Fibroblast of skin of left quadriceps (primary cell): Measurements from ENCODE around the gene ANGPTL2.

ENCODE experiments used
- DNase-seq, 2 experiments: peaks; one replicate each; pipeline ENCODE4 v3.0.0-alpha.2; 2013; ENCODE audit warnings: low read depth in 2 of 2

The ANGPTL2 gene

GRCh38 chr9:127136880-127137639 is 14.6 kb upstream of the ANGPTL2 start:
- no peak for DNase-seq

- DNase-seq: no peak
Measured at GRCh38 chr9:127136081-127136879, 13.8 kb upstream of the ANGPTL2 start.

GRCh38 chr9:127135056-127135745 is 12.8 kb upstream of the ANGPTL2 start:
- no peak for DNase-seq

GRCh38 chr9:127133739-127134167 is 11.3 kb upstream of the ANGPTL2 start:
- DNase-seq: peak; percentile 48

GRCh38 chr9:127132921-127133647 is 10.6 kb upstream of the ANGPTL2 start:
- peak in 1 of 2 experiments; percentile 34 for DNase-seq

GRCh38 chr9:127132375-127132774 is 9.9 kb upstream of the ANGPTL2 start:
- DNase-seq: no peak

- no peak for DNase-seq
Measured at GRCh38 chr9:127131871-127132270, 9.4 kb upstream of the ANGPTL2 start.

GRCh38 chr9:127130661-127131538 is 8.5 kb upstream of the ANGPTL2 start:
- peak; percentile 88 to 89 for DNase-seq

GRCh38 chr9:127130235-127130634 is 7.8 kb upstream of the ANGPTL2 start:
- DNase-seq: no peak

GRCh38 chr9:127129718-127130085 is 7.3 kb upstream of the ANGPTL2 start:
- DNase-seq: no peak

- no peak for DNase-seq
Measured at GRCh38 chr9:127129073-127129717, 6.8 kb upstream of the ANGPTL2 start.

GRCh38 chr9:127128341-127129072 is 6.1 kb upstream of the ANGPTL2 start:
- no peak for DNase-seq

GRCh38 chr9:127126971-127127370 is 4.5 kb upstream of the ANGPTL2 start:
- DNase-seq: no peak

GRCh38 chr9:127124792-127125191 is 2.4 kb upstream of the ANGPTL2 start:
- no peak for DNase-seq

GRCh38 chr9:127124111-127124531 is 1.7 kb upstream of the ANGPTL2 start:
- DNase-seq: no peak

- DNase-seq: no peak
Measured at GRCh38 chr9:127123064-127123890, 842 bp upstream of the ANGPTL2 start.

- no peak for DNase-seq
Measured at GRCh38 chr9:127121628-127122175, 733 bp downstream of the ANGPTL2 start.

GRCh38 chr9:127119320-127119709 is 3.1 kb downstream of the ANGPTL2 start:
- no peak for DNase-seq
